Kidney (tissue), 14 donors: ENCODE results near the gene SLC7A7. TPM values are rescaled to one million over a fixed set of nuclear protein-coding genes. Genes with fewer than 3 reads are reported as not detected.

Experiments
- DNase-seq, 5 donors: peaks; one replicate each; pipeline ENCODE4 v3.0.0-alpha.2; 2013 to 2020
- FAIRE-seq: peaks from 2 replicates; lab custom pipeline; 2012; peaks lifted over from hg19 to GRCh38; lab: Jason Lieb, UNC
- H3K27ac ChIP-seq, 2 donors: one replicate each; pipeline ENCODE4 v1.7.0; 2013; ENCODE audit warnings: low read depth in 2 of 2, low read length in 2 of 2, inconsistent platforms in 1 of 2
- H3K27me3 ChIP-seq: one replicate; pipeline ENCODE4 v1.7.1; 2013; ENCODE audit warnings: low read length, inconsistent platforms; ENCODE audit not compliant: control insufficient read depth, insufficient read depth
- H3K36me3 ChIP-seq, 3 donors: one replicate each; pipeline versions ENCODE4 v1.7.0 to v1.7.1; 2013; ENCODE audit warnings: low read length in 3 of 3, control low read depth in 1 of 3, inconsistent platforms in 1 of 3; ENCODE audit not compliant: insufficient read depth in 3 of 3, control insufficient read depth in 2 of 3
- H3K4me1 ChIP-seq, 3 donors: one replicate each; pipeline versions ENCODE4 v1.7.0 to v1.7.1; 2013; ENCODE audit warnings: low read length in 3 of 3, inconsistent platforms in 1 of 3, low read depth in 1 of 3; ENCODE audit not compliant: control insufficient read depth in 2 of 3, insufficient read depth in 2 of 3
- H3K4me3 ChIP-seq, 3 donors: one replicate each; pipeline versions ENCODE4 v1.7.0 to v1.8.1; 2013; ENCODE audit warnings: low read length in 3 of 3, control low read depth in 1 of 3, inconsistent platforms in 1 of 3
- H3K9ac ChIP-seq, 3 donors: one replicate each; pipeline versions ENCODE4 v1.7.0 to v1.7.1; 2013; ENCODE audit warnings: low read length in 3 of 3, control low read depth in 1 of 3, inconsistent platforms in 1 of 3
- H3K9me3 ChIP-seq, 3 donors: one replicate each; pipeline versions ENCODE4 v1.7.0 to v1.7.1; 2013; ENCODE audit warnings: low read length in 3 of 3, control low read depth in 1 of 3, inconsistent platforms in 1 of 3; ENCODE audit not compliant: control insufficient read depth in 2 of 3, insufficient read depth in 1 of 3
- intact Hi-C: fragments of 100-400 bp; cut with DNase I; formaldehyde crosslinking; loops from one replicate; pipeline ENCODE4 v1.11.1; 2022
- polyA plus RNA-seq: library from polyadenylated mRNA; stranded (reverse); fragments of 350-450 nt; fragmentation: Illumina TruSeq; extraction: RNeasy Lipid Tissue Mini Kit (QIAGEN cat#74804); gene quantifications from one replicate; pipeline ENCODE4 v1.2.3, GENCODE V29; 2014; ENCODE audit warnings: low read depth, low replicate concordance; ENCODE audit not compliant: insufficient read depth
- total RNA-seq: library from RNA; stranded (reverse); fragmentation: NEBNext Ultra II Directional; extraction: Animal tissue kit (Norgen Biotek cat#: 25700); gene quantifications from one replicate; pipeline ENCODE4 v1.2.1, GENCODE V29; 2021
- TF ChIP-seq, protein P1 (sequence below): IDR thresholded peaks from 3 replicates; pipeline ENCODE4 v1.5.1; 2012; ENCODE audit warnings: mild to moderate bottlenecking, moderate library complexity, borderline replicate concordance; ENCODE audit not compliant: insufficient read depth; ENCODE audit errors: extremely low read depth
- donor health status: control.
- donor health status: control.
- donor health status: control.
- donor health status: control.
- donor health status: control.
- donor health status: DM: yes; HTN: yes; CAD: no.
- donor health status: Normal renal cell carcinoma (clear cell type).

Gene SLC7A7
- total and polyA plus RNA-seq, 2 donors from 2014 or later = 26.6 to 235 TPM

DNA sequence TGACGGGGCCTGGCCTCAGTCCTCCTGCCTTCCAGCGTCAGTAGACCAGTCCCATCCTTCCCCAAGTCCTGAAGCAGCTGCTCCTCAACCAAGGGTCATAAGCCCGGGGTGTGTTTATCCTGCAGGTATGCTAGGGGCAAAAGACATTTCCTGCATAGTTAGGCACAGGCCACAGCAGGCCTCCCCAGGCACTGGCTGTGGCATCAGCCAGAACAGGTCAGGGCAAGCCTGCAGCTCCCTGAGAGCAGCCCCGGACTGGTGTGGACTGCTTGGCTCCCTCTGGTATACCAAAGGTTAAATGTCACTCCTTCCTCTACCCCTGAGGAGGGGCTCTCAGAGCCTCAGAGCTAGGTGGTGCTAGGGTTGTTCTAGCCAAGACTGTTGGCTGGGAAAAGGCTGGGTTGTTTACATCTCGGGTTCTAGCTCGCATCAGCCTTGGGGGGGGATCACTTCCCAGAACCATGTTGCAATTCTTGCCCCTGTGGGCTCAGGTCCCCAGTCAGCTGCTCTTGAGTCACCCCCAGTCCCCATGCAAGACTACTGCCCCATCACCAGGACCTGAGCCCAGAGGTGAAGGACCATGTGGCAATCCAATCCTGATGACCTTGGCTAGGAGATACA lies 24.0 kb upstream of the SLC7A7 start:
- H3K27ac ChIP-seq = peak overlapping the region; percentile 24 to 92
- DNase-seq (no peak), FAIRE-seq (no peak)
- H3K9me3 ChIP-seq = no peaks in the 10 kb centered on the region
- peaks cover 0 to 3% (median 0%) of the 10 kb centered on the region in 3 donors for H3K4me1 ChIP-seq
- TF ChIP-seq, protein P1, sequence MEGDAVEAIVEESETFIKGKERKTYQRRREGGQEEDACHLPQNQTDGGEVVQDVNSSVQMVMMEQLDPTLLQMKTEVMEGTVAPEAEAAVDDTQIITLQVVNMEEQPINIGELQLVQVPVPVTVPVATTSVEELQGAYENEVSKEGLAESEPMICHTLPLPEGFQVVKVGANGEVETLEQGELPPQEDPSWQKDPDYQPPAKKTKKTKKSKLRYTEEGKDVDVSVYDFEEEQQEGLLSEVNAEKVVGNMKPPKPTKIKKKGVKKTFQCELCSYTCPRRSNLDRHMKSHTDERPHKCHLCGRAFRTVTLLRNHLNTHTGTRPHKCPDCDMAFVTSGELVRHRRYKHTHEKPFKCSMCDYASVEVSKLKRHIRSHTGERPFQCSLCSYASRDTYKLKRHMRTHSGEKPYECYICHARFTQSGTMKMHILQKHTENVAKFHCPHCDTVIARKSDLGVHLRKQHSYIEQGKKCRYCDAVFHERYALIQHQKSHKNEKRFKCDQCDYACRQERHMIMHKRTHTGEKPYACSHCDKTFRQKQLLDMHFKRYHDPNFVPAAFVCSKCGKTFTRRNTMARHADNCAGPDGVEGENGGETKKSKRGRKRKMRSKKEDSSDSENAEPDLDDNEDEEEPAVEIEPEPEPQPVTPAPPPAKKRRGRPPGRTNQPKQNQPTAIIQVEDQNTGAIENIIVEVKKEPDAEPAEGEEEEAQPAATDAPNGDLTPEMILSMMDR = no peak
- peak overlapping the region in 1 of 3 donors; percentile 94 for H3K9ac ChIP-seq
- peak overlapping the region in 2 of 3 donors; percentile 18 to 85 for H3K4me3 ChIP-seq
- H3K27me3 ChIP-seq = no peaks in the 10 kb centered on the region
- H3K36me3 ChIP-seq = peaks cover 7 to 25% (median 17%) of the 10 kb centered on the region in 3 donors
- intact Hi-C loops = no loop called here

DNA sequence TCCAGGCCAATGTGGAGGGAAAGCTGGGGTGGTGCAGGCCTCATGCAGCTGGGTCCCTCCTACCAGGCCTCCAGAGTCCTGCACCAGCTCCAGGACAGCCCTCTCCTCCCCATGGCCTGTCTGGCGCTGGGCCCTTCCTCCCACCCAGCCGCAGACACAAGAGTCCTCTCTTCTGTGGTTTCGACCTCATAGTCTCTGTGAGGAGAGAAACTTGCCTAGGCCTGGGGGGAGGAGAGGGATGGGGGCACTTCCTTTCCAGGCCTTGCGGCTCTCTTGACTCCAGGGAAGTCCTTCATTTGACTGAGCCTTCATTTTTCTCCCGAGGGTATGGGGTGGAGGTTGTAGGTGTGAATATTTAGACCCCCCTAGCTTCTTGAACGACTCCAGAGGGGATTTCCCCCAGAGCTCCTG lies 23.4 kb upstream of the SLC7A7 start:
- H3K27me3 ChIP-seq = no peaks in the 10 kb centered on the region
- intact Hi-C loops = no loop called here
- H3K4me1 ChIP-seq = peaks cover 0 to 3% (median 0%) of the 10 kb centered on the region in 3 donors
- peak overlapping the region; percentile 85 to 92 (median 88) for H3K4me3 ChIP-seq
- TF ChIP-seq, protein P1 = no peak
- no peaks in the 10 kb centered on the region for H3K9me3 ChIP-seq
- peaks cover 7 to 29% (median 21%) of the 10 kb centered on the region in 3 donors for H3K36me3 ChIP-seq
- no peak for FAIRE-seq
- H3K27ac ChIP-seq = peak overlapping the region; percentile 24 to 92
- peak overlapping the region in 2 of 3 donors; percentile 86 to 94 for H3K9ac ChIP-seq
- DNase-seq = peak in 1 of 5 donors; percentile 19

DNA sequence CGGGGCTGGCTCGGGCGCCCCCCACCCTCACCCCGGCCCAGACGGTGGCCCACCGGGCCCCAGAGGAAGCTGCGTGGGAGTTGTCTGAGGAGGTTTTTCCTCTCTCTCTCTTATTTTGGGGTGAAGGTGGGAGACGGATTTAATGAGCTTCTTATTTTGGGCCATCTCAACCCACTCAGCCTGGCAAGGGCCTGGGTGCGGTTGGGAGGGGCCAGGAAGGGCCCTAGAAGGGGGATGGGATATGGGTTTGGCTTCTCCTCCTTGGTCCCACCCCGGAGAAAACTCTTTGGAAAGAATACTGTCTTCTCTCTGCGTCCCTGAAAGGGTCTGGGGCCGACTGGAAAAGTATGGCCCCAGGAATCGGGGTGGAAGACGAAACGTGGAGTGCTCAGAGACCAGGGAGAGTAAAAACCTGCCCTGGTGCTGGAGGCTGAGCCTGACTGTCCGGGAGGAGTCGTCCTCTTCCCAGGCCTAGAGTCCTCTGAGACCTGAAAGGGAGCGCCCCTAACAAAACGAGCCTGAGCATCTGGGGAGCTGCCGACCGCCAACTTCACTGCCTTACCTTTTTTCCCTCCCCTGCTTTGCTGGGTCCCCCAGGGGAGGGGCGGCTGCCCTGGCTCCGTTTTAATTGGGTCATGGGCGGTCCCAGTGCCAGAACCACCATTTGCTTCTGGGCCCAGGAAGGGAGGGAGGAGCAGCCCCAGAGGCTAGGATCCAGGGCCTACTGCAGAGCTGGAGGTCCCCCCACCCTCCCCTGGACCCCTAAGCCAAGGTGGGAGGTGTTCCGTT lies 22.7 kb upstream of the SLC7A7 start:
- no peak for FAIRE-seq
- H3K9me3 ChIP-seq = no peaks in the 10 kb centered on the region
- intact Hi-C loops = no loop called here
- peaks cover 0 to 3% (median 0%) of the 10 kb centered on the region in 3 donors for H3K4me1 ChIP-seq
- H3K9ac ChIP-seq = peak overlapping the region; percentile 47 to 94 (median 86)
- H3K27me3 ChIP-seq = no peaks in the 10 kb centered on the region
- peak overlapping the region; percentile 85 to 92 (median 88) for H3K4me3 ChIP-seq
- DNase-seq = peak; percentile 53 to 70 (median 63)
- H3K36me3 ChIP-seq = peaks cover 5 to 27% (median 19%) of the 10 kb centered on the region in 3 donors
- TF ChIP-seq, protein P1 = no peak
- peak overlapping the region; percentile 85 to 92 for H3K27ac ChIP-seq
